ENCODE data around the gene SKIC8.

The SKIC8 gene

DNA sequence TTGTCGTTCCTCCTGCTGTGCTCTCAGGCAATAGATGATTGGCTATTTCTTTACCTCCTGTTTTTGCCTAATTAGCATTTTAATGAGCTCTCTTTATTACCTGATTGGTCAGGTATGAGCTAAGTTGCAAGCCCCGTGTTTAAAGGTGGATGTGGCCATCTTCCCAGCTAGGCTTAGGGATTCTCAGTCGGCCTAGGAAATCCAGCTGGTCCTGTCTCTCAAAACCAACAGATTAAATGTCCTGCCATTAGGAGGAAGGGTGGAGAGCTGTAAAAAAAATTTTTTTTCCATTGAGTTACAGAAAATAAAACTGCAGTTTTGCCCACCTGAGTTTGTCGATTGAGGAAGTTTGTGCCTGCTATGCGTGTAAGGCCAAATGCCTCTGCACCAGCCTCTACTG lies 59.6 kb downstream of the SKIC8 start:
- DNase-seq (ENCODE audit: low spot score in 2 of 2) (no peak), ATAC-seq (replicated peaks; ENCODE audit: extremely low read depth, poor library complexity, severe bottlenecking) (no peak)
- Mint-ChIP-seq H3K27me3 (peaks cover 11% of the 10 kb centered on the region), H3K4me3 (no peak overlapping the region), H3K36me3 (ENCODE audit: insufficient read depth) (no peaks in the 10 kb centered on the region), H3K9me3 (no peaks in the 10 kb centered on the region), H3K27ac (ENCODE audit: low read depth) (no peak overlapping the region), H3K4me1 (no peaks in the 10 kb centered on the region)

DNA sequence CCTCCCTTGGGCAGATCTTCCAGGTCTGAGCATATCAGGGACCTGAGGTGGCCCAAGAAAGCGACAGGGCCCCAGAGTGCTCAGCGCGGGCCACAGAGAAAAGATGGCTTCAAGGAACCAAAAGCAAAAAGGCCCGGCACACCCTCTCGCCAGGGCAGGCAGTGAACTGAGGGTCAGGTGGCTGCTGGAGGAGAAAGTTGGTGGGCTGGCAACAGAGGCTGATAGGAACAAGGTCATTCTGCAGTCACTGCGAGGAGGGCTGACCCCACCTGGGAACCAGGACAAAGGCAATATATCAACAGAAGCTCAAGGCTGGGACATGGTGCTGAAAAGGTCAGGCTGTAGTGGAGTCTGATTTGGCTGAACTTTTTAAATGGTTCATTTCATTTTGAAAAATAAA lies 62.3 kb downstream of the SKIC8 start:
- Mint-ChIP-seq H3K4me3 (no peak overlapping the region), H3K36me3 (ENCODE audit: insufficient read depth) (no peaks in the 10 kb centered on the region), H3K27me3 (peaks cover 25% of the 10 kb centered on the region), H3K27ac (ENCODE audit: low read depth) (no peak overlapping the region), H3K9me3 (no peaks in the 10 kb centered on the region), H3K4me1 (no peaks in the 10 kb centered on the region)
- DNase-seq (ENCODE audit: low spot score in 2 of 2) (no peak), ATAC-seq (replicated peaks; ENCODE audit: extremely low read depth, poor library complexity, severe bottlenecking) (no peak)

DNA sequence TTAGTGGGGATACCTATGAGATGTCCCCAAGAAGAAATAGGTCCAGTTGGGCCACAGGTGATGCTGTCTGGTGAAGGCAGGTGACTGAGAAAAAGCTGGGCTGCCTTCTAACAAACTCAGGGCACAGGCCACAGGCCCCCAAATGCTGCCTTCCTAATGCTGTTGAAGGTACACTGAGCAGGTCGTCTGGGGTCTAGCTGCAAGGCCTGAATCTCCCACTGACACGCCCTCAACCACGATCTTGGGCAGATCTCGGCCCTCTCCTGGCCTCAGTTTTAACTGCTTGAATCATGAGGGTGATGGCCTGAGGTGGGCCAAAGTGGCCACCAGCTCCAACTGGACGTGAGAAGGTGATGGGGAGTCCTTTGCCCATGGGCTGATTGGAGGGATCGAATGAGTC lies 62.9 kb downstream of the SKIC8 start:
- peaks cover 25% of the 10 kb centered on the region for H3K27me3 Mint-ChIP-seq
- H3K4me3 Mint-ChIP-seq, result no peak overlapping the region
- DNase-seq (ENCODE audit: low spot score in 2 of 2) (no peak), ATAC-seq (replicated peaks; ENCODE audit: extremely low read depth, poor library complexity, severe bottlenecking) (no peak)
- no peaks in the 10 kb centered on the region for H3K36me3 Mint-ChIP-seq (ENCODE audit: insufficient read depth)
- H3K9me3 Mint-ChIP-seq, result no peaks in the 10 kb centered on the region
- H3K27ac Mint-ChIP-seq (ENCODE audit: low read depth), result no peak overlapping the region
- H3K4me1 Mint-ChIP-seq, result no peaks in the 10 kb centered on the region

DNA sequence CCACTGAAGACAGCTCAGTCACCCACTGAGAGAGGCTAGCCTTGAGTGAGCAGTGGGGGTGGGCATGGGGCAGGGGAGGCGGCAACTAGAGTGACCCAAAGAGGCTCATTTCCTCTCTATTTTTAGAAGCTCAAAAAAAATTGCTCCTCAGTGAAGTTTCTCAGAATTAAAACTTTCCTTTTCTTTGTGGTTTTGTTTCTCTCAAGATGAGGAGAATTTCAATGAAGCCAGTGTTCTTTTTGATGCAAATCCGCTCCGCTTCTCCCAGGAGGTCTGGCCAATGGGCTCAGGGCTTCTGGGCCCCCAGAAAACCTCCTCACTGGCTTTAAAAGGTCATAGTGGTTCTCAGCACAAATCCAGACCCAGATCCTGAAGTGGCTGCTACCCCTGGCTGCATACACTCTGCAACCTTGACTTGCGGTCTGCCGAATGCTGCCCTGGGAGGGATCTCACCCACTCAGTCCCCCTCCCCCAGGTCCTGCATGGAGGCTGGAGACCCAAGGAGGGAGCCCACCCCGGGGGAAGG lies 64.8 kb downstream of the SKIC8 start, which contains the start of gene ACSBG1:
Gene ACSBG1, minus strand, starts transcription at position 51 of the 526 bp plus-strand sequence. CDS start 64 bp downstream, outside the sequence.
- no peak for ATAC-seq (replicated peaks; ENCODE audit: extremely low read depth, poor library complexity, severe bottlenecking)
- Mint-ChIP-seq H3K4me1 (no peaks in the 10 kb centered on the region), H3K36me3 (ENCODE audit: insufficient read depth) (no peaks in the 10 kb centered on the region), H3K27ac (ENCODE audit: low read depth) (no peak within 1 kb of the TSS), H3K4me3 (no peak within 1 kb of the TSS), H3K27me3 (peaks cover 25% of the 10 kb centered on the region), H3K9me3 (no peaks in the 10 kb centered on the region)
- no peak for DNase-seq (ENCODE audit: low spot score in 2 of 2)

DNA sequence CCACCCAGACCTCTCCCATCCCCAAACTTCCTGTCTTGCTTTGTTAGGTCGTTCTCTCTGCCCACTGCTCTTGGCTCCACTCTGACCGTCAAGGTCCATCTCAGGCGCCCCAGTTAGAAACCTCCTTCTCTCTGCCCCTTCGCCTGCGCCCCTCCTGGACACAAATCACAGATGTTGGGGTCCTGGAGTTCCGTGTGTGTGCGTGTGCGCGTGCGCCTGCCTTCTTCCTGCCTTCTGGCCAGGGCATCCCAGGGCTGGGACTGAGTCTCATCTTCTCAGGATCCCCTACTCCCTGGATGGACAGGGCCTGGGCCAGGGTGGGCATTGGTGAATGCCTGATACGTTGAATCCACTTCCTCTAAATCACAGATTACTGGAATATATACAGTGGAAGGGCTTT lies 65.9 kb downstream of the SKIC8 start:
- peaks cover 25% of the 10 kb centered on the region for H3K27me3 Mint-ChIP-seq
- no peaks in the 10 kb centered on the region for H3K36me3 Mint-ChIP-seq (ENCODE audit: insufficient read depth)
- H3K4me3 Mint-ChIP-seq, result no peak overlapping the region

More for the DNA sequence above, 65.9 kb downstream of the SKIC8 start:
- Mint-ChIP-seq H3K9me3 (no peaks in the 10 kb centered on the region), H3K27ac (ENCODE audit: low read depth) (no peak overlapping the region), H3K4me1 (no peaks in the 10 kb centered on the region)
- no peak for ATAC-seq (replicated peaks; ENCODE audit: extremely low read depth, poor library complexity, severe bottlenecking)
- DNase-seq (ENCODE audit: low spot score in 2 of 2), result no peak
